HG02884 (cell line): ENCODE data around the gene LRRTM4.

ENCODE experiments used
- ATAC-seq: cut with Tn5 transposase; IDR thresholded peaks from one replicate; pipeline ENCODE4 v1.9.1; 2021; ENCODE audit warnings: mild to moderate bottlenecking, moderate library complexity; ENCODE audit not compliant: unreplicated experiment

The LRRTM4 gene

DNA sequence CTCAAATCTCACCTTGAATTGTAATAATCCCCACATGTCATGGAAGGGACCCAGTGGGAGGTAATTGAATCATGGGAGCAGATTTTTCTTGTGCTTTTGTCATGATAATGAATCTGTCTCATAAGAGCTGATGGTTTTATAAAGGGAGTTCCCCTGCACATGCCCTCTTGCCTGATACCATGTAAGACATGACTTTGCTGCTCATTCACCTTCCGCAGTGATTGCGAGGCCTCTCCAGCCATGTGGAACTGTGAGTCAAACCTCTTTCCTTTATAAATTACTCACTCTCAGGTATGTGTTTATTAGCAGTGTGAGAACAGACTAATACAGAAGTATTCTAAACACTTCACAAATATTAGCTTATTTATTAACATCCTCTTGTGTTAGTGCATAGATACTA, 516.7 kb downstream of the LRRTM4 start:
- ATAC-seq, result no peak

GRCh38 chr2:77001895-77002294, 520.3 kb downstream of the LRRTM4 start:
- no peak for ATAC-seq

DNA sequence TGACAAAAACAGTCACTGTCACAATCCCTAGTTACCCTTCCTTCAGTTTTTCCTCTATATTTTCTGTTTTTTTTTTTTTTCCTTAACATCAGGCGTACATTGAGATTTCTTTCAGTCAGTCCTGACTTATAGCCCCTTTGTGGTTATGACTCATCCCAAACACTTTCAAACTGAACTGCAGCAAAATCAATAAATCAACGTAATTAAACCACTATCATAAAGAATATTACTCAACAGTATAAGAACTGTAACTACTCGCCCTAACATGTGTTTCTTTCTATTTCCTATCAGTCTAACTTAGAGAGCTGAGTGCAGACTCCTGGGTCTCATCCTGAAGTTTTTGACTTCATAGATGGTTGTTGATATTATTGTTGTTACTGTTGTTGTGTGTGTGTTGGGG, 523.5 kb downstream of the LRRTM4 start:
- ATAC-seq, result no peak

DNA sequence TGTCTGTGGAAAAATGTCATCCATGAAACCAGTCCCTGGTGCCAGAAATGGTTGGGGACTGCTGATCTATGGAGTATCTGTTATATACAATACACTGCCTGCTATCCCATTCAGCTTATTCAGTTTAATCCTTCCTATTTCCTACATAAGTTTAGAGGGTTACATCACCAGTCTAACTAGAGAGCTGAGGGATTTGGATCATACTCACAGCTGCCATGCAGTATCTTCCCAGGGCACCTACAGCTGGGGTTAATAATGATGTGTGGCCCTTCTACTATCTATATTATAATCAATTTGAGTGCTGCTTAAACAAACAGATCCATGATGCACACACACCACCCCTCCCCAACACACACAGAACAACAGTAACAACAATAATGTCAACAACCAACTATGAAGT, 524.0 kb downstream of the LRRTM4 start:
- ATAC-seq, result no peak

DNA sequence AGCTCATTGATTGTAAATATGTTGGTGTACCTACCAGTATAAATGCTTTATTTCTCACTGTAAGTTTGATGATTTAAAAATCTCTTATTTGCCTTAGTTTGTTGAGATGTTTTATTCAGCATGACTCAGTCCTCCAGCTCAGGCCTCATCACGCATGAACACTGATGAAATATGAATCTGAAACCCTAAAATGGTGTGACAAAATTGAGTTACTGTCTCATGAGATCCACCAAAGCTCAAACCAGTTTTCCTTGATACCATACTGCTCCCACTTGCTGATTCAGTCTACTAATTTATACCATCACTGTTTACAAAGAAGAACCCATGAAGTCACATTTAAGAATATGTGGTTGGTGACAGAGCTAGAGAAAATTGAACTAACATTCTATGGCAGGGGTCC, 524.9 kb downstream of the LRRTM4 start:
- no peak for ATAC-seq

- ATAC-seq, result no peak
Observed at GRCh38 chr2:76985387-76986136, 536.6 kb downstream of the LRRTM4 start.

GRCh38 chr2:76984359-76984758, 537.8 kb downstream of the LRRTM4 start:
- ATAC-seq, result no peak

DNA sequence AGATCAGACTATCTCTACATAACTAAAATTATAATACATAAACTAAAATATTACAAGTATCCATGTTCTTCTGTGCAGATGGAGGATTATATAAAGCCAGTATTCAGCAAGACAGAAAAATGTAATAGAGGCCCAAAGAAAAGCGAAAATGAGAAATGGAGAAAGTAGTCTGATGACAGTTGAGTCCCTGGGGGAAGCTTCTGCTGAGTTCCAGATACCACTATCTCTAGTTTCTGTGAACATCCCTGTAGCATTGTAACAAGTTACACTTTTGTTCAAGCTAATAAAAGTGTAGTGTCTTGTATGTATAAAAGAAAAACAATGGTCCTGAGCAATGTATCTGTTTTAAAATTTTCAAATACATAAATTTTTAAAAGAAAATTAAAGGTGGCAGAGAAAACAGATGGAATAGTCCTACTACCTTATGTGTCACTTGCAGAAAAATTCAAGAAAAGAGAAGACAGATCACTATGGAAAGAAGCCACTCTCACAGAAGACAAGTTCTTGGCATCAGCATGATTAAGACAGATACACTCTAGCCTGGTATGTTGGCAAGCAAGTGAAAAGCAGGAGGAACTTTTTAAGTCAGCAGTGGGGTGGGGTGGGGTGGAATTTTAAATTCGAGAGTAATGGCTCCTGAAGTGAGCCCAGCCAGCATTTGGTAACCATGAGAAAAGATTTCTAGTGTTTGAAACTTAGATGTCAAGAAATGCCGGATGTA, 541.9 kb downstream of the LRRTM4 start:
- no peak for ATAC-seq

- ATAC-seq, result no peak
Observed at GRCh38 chr2:76977846-76978727, 544.1 kb downstream of the LRRTM4 start.

GRCh38 chr2:76975752-76976151, 546.4 kb downstream of the LRRTM4 start:
- ATAC-seq, result no peak

- no peak for ATAC-seq
Observed at GRCh38 chr2:76973610-76974009, 548.6 kb downstream of the LRRTM4 start.

DNA sequence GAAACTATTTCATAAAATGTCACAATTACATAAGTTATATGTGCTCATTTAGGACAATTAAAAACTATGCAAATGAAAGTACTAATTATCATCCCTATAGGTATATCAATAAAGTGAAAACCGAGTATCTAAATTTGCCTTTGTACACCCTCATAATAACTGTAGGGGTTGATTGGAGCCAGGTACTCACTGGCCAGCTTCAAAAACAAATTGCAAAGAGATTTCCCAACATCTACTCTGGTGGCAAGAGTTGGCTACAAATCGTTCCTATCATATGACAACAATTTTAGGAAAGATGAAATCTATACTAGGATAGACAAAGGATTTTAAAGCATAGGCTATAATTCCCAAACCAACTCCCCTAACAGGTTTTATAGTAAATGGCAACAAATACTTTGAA, 556.4 kb downstream of the LRRTM4 start:
- no peak for ATAC-seq

DNA sequence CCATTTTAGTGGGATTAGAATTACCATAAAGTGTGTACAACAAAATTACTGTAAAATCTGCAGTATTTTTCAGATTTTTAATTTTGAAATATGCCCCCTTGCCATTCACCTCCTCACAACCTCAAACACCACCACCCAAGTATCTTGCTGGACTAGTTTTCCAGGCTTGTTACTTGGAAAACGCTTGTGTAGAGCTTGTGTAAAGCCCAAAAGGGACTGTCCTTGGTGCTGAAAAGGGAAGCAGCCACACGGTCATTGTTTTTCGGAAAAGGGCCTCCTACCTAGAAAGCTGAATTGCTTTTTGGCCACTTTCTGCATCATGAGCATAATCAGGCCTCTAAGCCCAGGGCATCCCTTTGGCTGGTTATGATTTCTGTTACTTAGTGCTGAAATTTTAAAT, 563.4 kb downstream of the LRRTM4 start:
- no peak for ATAC-seq

- ATAC-seq, result peak; percentile 95
Observed at GRCh38 chr2:76953733-76954347, 568.3 kb downstream of the LRRTM4 start.

- ATAC-seq, result no peak
Observed at GRCh38 chr2:76946631-76947145, 575.5 kb downstream of the LRRTM4 start.

GRCh38 chr2:76940559-76940958, 581.6 kb downstream of the LRRTM4 start:
- no peak for ATAC-seq

DNA sequence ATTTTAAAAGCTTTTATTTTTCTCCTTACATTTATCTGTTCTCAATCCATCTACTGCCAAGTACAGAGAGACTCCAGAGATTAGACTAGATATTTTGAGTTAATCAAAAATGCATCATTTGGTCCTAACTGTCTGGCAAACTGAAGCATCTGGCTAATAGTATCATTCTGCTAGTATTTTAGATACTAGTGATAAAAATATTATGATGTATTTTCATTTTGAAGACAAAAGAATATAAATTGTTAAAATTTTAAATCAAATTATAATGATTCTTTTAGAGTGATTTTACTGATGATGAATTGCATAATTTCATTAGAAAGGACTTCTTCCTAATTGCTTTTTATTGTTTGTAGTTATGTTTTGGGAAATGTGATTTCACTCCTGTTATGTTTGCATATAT, 584.0 kb downstream of the LRRTM4 start:
- ATAC-seq, result no peak

- ATAC-seq, result no peak
Observed at GRCh38 chr2:76932550-76932949, 589.6 kb downstream of the LRRTM4 start.

DNA sequence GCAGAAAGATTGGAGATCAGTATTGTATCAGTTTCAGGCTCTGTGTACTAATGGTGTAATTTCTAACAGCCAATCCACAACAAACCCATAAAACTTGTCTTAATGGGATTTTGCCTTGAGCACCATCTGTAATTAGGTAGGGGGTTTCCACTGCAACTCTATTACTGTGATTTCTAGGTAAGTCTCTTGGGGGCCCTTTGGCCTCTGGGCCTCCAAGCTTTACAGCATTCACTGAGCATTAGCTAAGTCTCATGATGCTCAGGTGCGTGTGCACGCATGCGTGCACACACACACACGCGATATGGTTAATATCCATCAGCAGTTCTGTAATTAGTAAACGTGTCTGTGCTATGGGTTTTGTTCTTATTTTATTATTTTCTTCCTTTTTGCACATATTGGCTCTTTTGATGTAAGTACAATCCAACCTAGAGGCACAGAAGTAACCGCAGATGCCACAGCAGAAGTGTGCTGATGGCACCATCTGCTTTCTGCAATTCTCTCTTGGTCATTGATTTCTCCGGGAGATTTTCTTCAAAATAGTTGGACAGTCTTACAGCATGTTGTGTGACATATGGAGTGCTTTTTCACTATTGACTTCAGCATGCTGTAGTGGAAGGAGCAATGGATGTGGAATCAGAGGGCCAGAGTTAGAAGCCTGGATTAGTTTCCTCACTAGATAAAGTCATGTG, 592.0 kb downstream of the LRRTM4 start:
- no peak for ATAC-seq

DNA sequence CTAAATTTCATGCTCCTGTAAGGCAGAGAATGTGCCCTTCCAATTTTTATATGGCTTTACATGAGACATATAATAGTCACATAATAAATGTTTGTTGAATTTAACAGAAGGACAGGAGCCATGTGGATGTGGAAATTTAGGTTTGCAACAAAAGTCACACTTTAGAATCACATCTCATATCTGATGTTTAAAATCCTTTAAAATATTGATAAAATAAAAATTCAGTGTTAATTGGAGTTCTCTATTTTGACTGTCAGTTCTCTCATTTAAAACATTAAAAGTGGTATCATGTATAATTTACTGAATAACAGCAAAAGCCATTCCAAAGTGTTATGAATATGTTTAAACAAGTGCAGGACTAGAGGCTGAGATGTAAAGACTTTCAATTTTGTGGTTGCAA, 594.1 kb downstream of the LRRTM4 start:
- ATAC-seq, result no peak
